Endothelial cell of umbilical vein (primary cell): ENCODE results near the gene B4GALT5. TPM values are rescaled to one million over a fixed set of nuclear protein-coding genes. Genes with fewer than 3 reads are reported as not detected.

Experiments
- BruUV-seq: library from RNA; stranded (reverse); fragments of 400-500 nt; replicated peaks from 2 replicates; lab custom pipeline; 2021; lab: Mats Ljungman, UMichigan
- CTCF ChIA-PET: fragments of 300-600, 350-600 bp; sonication (Branson Sonifier 250); formaldehyde crosslinking; loops from one replicate; lab custom pipeline; 2021; ENCODE audit warnings: antibody characterized with exemption, inconsistent platforms; lab: Charles Lee
- POLR2A ChIA-PET: fragments of 300-600, 350-600 bp; sonication (Branson Sonifier 250); formaldehyde crosslinking; loops from one replicate; lab custom pipeline; 2021; ENCODE audit warnings: antibody characterized with exemption, inconsistent platforms; lab: Charles Lee
- DNase-seq: peaks from one replicate; pipeline ENCODE4 v3.0.0-alpha.2; 2011; ENCODE audit warnings: low read depth, low spot score
- FAIRE-seq: peaks from 2 replicates; lab custom pipeline; 2011; peaks lifted over from hg19 to GRCh38; lab: Jason Lieb, UNC
- H2AFZ ChIP-seq: 2 replicates; pipeline ENCODE4 v1.6.0; 2012; ENCODE audit warnings: low read depth, low read length, control low read depth, inconsistent platforms
- H3K27ac ChIP-seq: 2 replicates; pipeline ENCODE4 v1.5.1; 2011; ENCODE audit warnings: low read depth, mild to moderate bottlenecking, control low read depth, low read length, moderate library complexity; ENCODE audit not compliant: insufficient read depth
- H3K27me3 ChIP-seq, 2 experiments: 2 replicates each; pipeline versions ENCODE4 v1.6.0 to v1.6.1; 2011; ENCODE audit warnings: low read length in 2 of 2, mixed read lengths in 1 of 2; ENCODE audit not compliant: control insufficient read depth in 2 of 2, insufficient read depth in 2 of 2
- H3K36me3 ChIP-seq, 2 experiments: 2 replicates in 1 of 2; 3 replicates in 1 of 2; pipeline ENCODE4 v1.5.1; 2011; ENCODE audit warnings: low read length in 2 of 2, mild to moderate bottlenecking in 1 of 2, moderate library complexity in 1 of 2; ENCODE audit not compliant: control insufficient read depth in 2 of 2, insufficient read depth in 2 of 2; ENCODE audit errors: extremely low read depth in 1 of 2
- H3K4me1 ChIP-seq: 3 replicates; pipeline ENCODE4 v1.5.1; 2011; ENCODE audit warnings: mild to moderate bottlenecking, low read length; ENCODE audit not compliant: control insufficient read depth, insufficient read depth; ENCODE audit errors: extremely low read depth
- H3K4me2 ChIP-seq: 2 replicates; pipeline ENCODE4 v1.6.1; 2011; ENCODE audit warnings: low read length, control low read depth, mixed read lengths; ENCODE audit not compliant: insufficient read depth
- H3K4me3 ChIP-seq, 3 experiments: fragments of 200-600 bp in 1 of 3; sonication (generic), shearing (Covaris generic) in 1 of 3; replicated peaks in 1 of 3; 2 replicates each; pipeline ENCODE4 v1.5.1; 2011 to 2016; ENCODE audit warnings: control low read depth in 3 of 3, low read length in 3 of 3, mild to moderate bottlenecking in 2 of 3, inconsistent platforms in 1 of 3, low read depth in 1 of 3, moderate library complexity in 1 of 3; ENCODE audit not compliant: insufficient read depth in 1 of 3
- H3K79me2 ChIP-seq: 2 replicates; pipeline ENCODE4 v1.6.0; 2012; ENCODE audit warnings: low read length, inconsistent platforms; ENCODE audit not compliant: control insufficient read depth, insufficient read depth
- H3K9ac ChIP-seq: replicated peaks from 2 replicates; pipeline ENCODE3; 2011; ENCODE audit warnings: low read length, control low read depth; ENCODE audit not compliant: insufficient read depth; ENCODE audit errors: extremely low read depth
- H3K9me1 ChIP-seq: replicated peaks from 3 replicates; pipeline ENCODE4 v1.6.0; 2011; ENCODE audit warnings: mild to moderate bottlenecking, low read length; ENCODE audit not compliant: control insufficient read depth, insufficient read depth; ENCODE audit errors: extremely low read depth
- H3K9me3 ChIP-seq: replicated peaks from 2 replicates; pipeline ENCODE4 v1.5.1; 2012; ENCODE audit warnings: low read length, inconsistent platforms; ENCODE audit not compliant: control insufficient read depth, insufficient read depth
- H4K20me1 ChIP-seq: replicated peaks from 2 replicates; pipeline ENCODE3; 2011; ENCODE audit warnings: mild to moderate bottlenecking, low read length; ENCODE audit not compliant: control insufficient read depth, insufficient read depth; ENCODE audit errors: extremely low read depth
- EZH2 ChIP-seq: IDR thresholded peaks from 2 replicates; pipeline ENCODE4 v1.6.1; 2012; ENCODE audit warnings: borderline replicate concordance, low read depth, mild to moderate bottlenecking, moderate library complexity, low read length, inconsistent platforms; ENCODE audit not compliant: severe bottlenecking
- FOS ChIP-seq: IDR thresholded peaks from 2 replicates; pipeline ENCODE4 v1.6.1; 2011; ENCODE audit warnings: mild to moderate bottlenecking, low read length, moderate library complexity, borderline replicate concordance; ENCODE audit not compliant: insufficient read depth
- GATA2 ChIP-seq: IDR thresholded peaks from 2 replicates; pipeline ENCODE4 v1.7.0; 2011; ENCODE audit warnings: low read depth, mild to moderate bottlenecking, moderate library complexity, mixed read lengths, low read length; ENCODE audit not compliant: insufficient read length, insufficient read depth
- JUN ChIP-seq: IDR thresholded peaks from 2 replicates; pipeline ENCODE4 v1.6.1; 2011; ENCODE audit warnings: borderline replicate concordance, low read depth; ENCODE audit not compliant: insufficient read length, insufficient read depth
- MAX ChIP-seq: IDR thresholded peaks from 2 replicates; pipeline ENCODE4 v1.6.1; 2011; ENCODE audit not compliant: insufficient read depth, insufficient read length
- MYC ChIP-seq: IDR thresholded peaks from one replicate; pipeline ENCODE4 v1.6.1; 2011; ENCODE audit warnings: mild to moderate bottlenecking, low read depth, low read length
- POLR2A ChIP-seq: IDR thresholded peaks from 2 replicates; pipeline ENCODE4 v1.6.1; 2012; ENCODE audit warnings: low read depth, mild to moderate bottlenecking, control low read depth, low read length
- POLR2AphosphoS5 ChIP-seq: IDR thresholded peaks from 2 replicates; pipeline ENCODE4 v1.6.1; 2012; ENCODE audit warnings: low read depth, mild to moderate bottlenecking, control low read depth, low read length, moderate library complexity; ENCODE audit not compliant: insufficient read depth
- dilution Hi-C: fragments of 300-500 bp; cut with MboI; formaldehyde crosslinking; loops from one replicate; pipeline ENCODE4 v1.15.0; 2019; ENCODE audit warnings: low sequenced_read_pairs; ENCODE audit not compliant: extremely low pct_ligation_motif_present
- intact Hi-C: fragments of 100-400 bp; cut with micrococcal nuclease; formaldehyde crosslinking; loops from one replicate; pipeline ENCODE4 v1.10.0; 2022
- polyA plus RNA-seq, 4 experiments: library from polyadenylated mRNA; depleted of rRNA in 3 of 4; stranded (reverse) in 3 of 4; unstranded in 1 of 4; fragments of >200 nt; gene quantifications; 2 replicates each; pipeline versions ENCODE4 v1.2.1 to v1.2.3, GENCODE V29; 2011 to 2012; ENCODE audit warnings: missing spikeins in 1 of 4
- total RNA-seq: library from RNA; stranded (reverse); gene quantifications from 2 replicates; pipeline ENCODE4 v1.2.3, GENCODE V29; 2021
- TF ChIP-seq, protein P1 (sequence below), 2 donors: IDR thresholded peaks; 1 replicate in 1 of 2; 2 replicates in 1 of 2; pipeline ENCODE4 v1.5.1; 2011; ENCODE audit warnings: low read length in 2 of 2, mild to moderate bottlenecking in 2 of 2, moderate library complexity in 2 of 2, control low read depth in 1 of 2, inconsistent platforms in 1 of 2, low read depth in 1 of 2; ENCODE audit not compliant: insufficient read depth in 1 of 2; ENCODE audit errors: extremely low read depth in 1 of 2

The B4GALT5 gene
- total and polyA plus RNA-seq, 2 donors (not counting 3 experiments of a cell fraction or from before 2014, with no cell fraction given), result 54.4 to 70.1 TPM

DNA sequence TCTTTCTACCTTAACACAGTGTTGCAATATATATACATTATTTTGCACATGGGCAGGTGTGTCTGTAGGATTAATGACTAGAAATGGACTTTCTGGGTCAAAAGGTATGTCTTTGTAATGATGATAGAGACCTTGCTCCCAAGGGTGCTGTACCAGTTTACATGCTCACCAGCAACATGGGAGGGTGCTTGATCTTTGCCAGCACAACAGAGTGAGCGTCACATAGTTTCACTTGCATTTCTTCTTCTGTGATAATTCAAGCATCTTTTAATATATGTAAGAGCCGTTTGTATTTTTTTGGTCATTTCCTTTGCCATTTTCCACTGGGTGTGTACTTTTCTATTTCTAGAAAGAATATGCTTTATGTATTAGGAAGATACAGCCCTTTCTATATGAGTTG lies 23.6 kb upstream of the B4GALT5 start:
- no peak for TF ChIP-seq MYC
- TF ChIP-seq, protein P1, sequence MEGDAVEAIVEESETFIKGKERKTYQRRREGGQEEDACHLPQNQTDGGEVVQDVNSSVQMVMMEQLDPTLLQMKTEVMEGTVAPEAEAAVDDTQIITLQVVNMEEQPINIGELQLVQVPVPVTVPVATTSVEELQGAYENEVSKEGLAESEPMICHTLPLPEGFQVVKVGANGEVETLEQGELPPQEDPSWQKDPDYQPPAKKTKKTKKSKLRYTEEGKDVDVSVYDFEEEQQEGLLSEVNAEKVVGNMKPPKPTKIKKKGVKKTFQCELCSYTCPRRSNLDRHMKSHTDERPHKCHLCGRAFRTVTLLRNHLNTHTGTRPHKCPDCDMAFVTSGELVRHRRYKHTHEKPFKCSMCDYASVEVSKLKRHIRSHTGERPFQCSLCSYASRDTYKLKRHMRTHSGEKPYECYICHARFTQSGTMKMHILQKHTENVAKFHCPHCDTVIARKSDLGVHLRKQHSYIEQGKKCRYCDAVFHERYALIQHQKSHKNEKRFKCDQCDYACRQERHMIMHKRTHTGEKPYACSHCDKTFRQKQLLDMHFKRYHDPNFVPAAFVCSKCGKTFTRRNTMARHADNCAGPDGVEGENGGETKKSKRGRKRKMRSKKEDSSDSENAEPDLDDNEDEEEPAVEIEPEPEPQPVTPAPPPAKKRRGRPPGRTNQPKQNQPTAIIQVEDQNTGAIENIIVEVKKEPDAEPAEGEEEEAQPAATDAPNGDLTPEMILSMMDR (IDR thresholded peaks at IDR 0.05; ENCODE audit: extremely low read depth in 1 of 2, insufficient read depth in 1 of 2, low read depth in 1 of 2, low read length in 2 of 2), result no peak
- TF ChIP-seq JUN, result no peak
- TF ChIP-seq GATA2, result no peak
- no peak for TF ChIP-seq FOS
- TF ChIP-seq POLR2A, result no peak
- no peak for TF ChIP-seq MAX
- no peak for TF ChIP-seq POLR2AphosphoS5
- no peak for TF ChIP-seq EZH2
- Histone ChIP-seq H3K27me3 (no peaks in the 10 kb centered on the region), H3K4me1 (no peaks in the 10 kb centered on the region), H3K9me1 (no peaks in the 10 kb centered on the region), H3K79me2 (no peaks in the 10 kb centered on the region), H4K20me1 (no peaks in the 10 kb centered on the region), H3K4me3 (no peak overlapping the region), H2AFZ (no peak overlapping the region), H3K36me3 (no peaks in the 10 kb centered on the region), H3K9me3 (no peaks in the 10 kb centered on the region), H3K27ac (no peak overlapping the region), H3K9ac (no peak overlapping the region), H3K4me2 (no peak overlapping the region)
- no TSS peak for BruUV-seq
- DNase-seq (no peak), FAIRE-seq (no peak)
- intact Hi-C loops, result no loop called here
- ChIA-PET CTCF (no interaction called here), POLR2A (no interaction called here)
- dilution Hi-C loops, result no loop called here
